Kasumi-1 (cell line): ENCODE data around the gene KCNJ1.

Experiments
- DNase-seq, 2 experiments: peaks; one replicate each; lab custom pipeline; 2025; lab: John Stamatoyannopoulos, UW

Gene KCNJ1

GRCh38 chr11:128882451-128882850 is 15.4 kb upstream of the KCNJ1 start:
- DNase-seq = no peak

DNA sequence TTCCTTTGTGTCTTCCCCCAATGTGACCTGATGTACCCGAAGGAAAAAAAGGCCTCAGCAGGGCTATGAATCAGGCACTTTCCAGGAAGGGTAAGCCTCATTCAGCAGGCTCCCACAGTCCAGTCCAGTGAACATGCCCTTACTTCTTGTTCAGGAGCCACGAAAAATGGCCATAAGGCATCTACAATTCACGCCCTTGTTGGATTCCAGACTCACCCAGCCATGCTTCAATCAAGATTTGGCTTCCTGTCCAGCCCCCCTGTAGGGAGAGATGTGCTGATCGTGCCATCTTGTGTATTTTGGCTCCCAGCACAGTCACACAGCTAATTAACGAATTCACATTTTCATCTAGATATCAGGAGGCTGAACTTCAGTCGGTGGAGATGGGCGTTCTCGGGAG is 14.1 kb upstream of the KCNJ1 start:
- no peak for DNase-seq

DNA sequence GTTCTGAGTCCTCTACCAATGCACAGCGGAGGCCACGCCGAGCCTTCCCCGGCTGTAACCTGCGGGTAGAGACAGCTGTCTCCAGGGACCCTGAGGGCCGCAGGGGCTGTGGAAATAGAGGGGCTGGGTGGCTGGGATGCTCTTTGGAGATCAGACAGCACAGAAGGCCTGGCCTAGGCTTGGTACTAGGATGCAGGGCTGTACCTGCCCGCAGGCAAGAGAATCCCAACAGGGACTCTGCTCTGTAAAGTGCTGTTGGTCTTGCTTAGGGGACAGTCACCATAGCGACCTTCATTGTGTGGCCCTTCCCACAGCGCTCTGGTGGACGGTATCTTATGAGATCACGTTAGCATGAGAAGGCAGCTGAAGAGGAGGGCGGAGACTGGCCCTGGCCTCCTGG is 12.7 kb upstream of the KCNJ1 start:
- DNase-seq = no peak

- no peak for DNase-seq
These were observed 11.4 kb upstream of the KCNJ1 start for GRCh38 chr11:128878455-128878854.

- DNase-seq = no peak
These were observed 10.6 kb upstream of the KCNJ1 start for GRCh38 chr11:128877726-128878125.

DNA sequence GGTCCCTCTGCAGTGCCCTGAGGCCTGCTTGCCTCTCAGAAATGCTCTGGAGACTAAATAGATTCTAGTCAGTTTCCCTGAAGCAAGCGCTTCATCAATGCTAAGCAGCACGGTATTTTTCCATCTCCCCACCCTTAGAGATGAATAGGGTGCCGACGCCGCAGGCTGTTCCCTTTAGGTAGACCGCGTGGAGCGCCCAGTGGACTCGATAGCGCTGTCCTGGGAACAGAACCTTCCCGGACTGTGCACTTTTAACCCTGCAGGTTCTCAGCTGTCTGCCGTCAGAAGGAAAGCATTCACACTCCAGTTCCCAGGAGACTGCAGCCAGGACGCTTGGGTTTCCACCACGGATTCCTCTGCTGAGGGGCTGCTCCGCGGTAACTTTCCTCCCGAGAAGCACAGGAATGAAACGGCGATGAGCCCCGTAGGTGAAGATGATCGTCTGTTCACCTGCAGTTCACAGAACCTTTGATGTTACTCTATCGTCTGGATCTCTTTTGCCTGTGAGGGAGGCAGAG is 9.1 kb upstream of the KCNJ1 start:
- no peak for DNase-seq

GRCh38 chr11:128874427-128874826 is 7.3 kb upstream of the KCNJ1 start:
- no peak for DNase-seq

- no peak for DNase-seq
These were observed 5.5 kb upstream of the KCNJ1 start for GRCh38 chr11:128872594-128872993.

- DNase-seq = no peak
These were observed 5.0 kb upstream of the KCNJ1 start for GRCh38 chr11:128872094-128872493.

DNA sequence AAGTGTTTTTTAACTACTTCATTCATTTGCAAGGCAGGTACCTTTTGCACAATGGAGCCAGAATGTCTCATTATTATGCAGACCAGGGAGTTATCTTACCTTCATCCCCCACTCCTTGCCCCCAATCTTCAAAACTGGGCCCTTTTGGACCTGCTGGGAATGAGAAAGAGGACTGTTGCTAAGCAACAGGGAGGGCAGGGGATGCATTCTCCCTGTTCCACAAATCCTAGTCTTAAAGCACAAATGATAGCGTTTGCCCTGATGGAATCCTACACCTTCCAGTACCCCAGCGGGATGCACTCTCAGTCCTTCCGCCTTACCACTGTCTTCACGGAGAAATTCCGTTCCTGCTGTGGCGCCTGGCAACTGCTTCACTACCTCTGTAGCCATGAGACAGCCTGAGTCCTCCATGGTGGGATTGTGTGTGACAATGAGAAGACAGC is 4.1 kb upstream of the KCNJ1 start:
- no peak for DNase-seq

GRCh38 chr11:128868841-128869671 is 2.0 kb upstream of the KCNJ1 start:
- no peak for DNase-seq

DNA sequence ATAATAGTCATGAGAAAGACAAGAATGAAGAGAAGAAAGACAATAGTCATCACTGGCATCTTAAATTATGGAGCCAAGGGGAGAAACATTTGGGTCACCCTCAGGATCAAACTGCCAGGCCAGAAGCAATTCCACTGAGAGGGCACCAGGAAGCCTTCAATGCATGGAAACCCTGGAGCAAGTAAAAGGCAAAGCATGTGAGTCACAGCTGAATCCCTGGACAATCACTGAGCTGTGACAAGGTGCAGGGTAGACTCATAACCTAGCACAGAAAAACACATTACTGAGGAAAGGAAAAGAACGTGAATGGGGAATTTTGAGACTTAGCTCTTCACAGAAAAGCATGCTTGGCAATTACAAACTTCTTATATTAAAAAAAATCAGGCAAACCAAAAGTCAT is 1.6 kb downstream of the KCNJ1 start:
- no peak for DNase-seq

DNA sequence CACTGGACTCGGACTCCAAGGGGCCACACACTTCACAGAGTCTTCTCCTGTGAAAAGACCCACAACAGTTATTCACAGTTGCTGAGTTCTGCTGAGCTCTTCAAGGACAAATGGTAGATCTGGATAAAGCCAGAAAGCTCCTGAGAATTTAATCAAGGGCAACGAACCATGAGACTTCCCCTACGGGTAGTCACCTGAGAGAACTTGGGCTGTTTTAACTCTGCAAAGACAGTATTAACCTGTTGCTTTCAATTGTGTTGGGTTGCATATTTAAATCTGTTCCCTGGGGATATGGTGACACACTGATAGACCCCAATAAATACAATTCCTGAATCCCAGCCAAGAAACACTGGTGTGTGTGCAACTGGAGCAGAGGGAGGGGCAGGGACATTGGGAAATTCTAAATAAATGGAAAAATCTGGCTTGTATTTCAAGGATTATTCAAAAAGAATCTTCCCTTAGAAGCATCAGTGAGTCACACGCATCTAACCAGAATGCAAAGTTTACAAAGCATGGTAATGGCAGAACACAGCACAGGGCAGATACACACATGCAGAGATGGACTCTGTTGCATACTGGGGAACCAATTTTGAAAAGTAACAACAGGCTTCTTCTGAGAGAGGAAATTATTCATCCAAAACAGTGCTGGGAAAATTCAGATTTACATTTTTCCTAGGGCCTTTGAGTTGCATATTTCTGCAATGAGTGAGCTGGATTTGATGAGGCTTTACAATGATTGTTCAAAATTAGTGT is 4.0 kb downstream of the KCNJ1 start:
- DNase-seq = no peak

- DNase-seq = no peak
These were observed 4.7 kb downstream of the KCNJ1 start for GRCh38 chr11:128862406-128862805.

GRCh38 chr11:128860571-128861361 is 6.3 kb downstream of the KCNJ1 start:
- DNase-seq = no peak

DNA sequence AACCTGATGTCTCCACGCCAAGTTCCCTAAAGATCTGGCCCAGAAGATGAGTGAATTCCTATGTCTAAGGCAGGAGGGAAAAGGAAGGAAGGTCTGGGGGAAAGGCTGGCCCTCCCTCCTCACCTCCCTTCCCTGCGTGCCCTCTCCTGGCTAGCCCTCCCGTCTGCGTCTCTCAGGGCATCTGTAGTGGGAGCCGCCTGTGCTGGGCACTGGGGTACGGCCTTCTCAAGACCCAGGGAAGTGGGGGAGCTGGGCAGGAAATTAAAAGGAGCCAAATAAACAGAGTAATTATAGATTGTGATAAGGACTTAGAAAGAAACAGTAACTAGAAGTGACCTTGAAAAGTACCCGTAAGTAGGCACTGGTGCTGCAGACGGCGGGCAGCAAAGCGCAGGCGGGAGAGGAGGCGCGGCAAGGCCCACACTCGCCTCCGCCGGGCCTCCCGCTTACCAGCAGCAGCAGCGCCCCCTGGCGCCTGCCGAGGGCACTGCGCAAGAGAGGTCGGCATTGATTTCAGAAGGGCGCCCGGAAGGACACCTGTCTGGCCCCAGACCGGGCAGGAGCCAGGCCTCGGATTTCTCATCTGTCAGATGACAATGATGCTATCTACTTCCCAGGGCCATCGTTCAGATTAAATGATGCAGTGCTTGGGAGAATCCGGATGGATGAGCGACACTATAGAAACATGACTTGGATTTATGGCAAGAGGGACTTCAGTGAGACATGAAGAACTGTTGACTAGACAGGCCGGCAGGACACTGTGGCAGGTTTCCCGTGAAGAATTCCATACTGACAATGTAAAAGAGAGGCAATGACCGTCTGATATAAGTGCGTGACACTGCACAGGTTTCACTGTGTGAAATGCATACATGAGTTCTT is 7.3 kb downstream of the KCNJ1 start:
- peak; percentile 51 to 57 for DNase-seq

- DNase-seq = no peak
These were observed 9.8 kb downstream of the KCNJ1 start for GRCh38 chr11:128857341-128857740.

GRCh38 chr11:128856241-128856640 is 10.9 kb downstream of the KCNJ1 start:
- no peak for DNase-seq

DNA sequence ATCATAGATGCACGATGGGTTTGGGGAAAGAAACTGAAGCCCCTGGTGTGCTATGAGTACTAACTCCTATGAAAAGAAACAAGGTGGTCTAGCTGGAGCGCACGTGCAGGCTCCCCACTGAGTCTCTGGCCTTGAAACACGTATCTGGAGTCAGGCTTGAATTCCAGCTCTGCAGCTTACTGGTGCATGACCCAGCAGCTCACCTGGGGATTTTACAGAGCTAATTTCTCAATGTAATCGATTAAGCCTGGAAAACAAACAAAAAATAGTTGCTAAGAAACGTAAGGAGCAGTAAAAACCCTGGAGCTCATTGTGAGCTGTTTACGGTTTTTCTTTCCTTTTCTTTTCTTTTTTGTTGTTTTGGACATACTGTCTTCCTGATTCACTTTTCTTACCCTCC is 12.3 kb downstream of the KCNJ1 start:
- DNase-seq = no peak

- no peak for DNase-seq
These were observed 13.5 kb downstream of the KCNJ1 start for GRCh38 chr11:128853559-128853958.

DNA sequence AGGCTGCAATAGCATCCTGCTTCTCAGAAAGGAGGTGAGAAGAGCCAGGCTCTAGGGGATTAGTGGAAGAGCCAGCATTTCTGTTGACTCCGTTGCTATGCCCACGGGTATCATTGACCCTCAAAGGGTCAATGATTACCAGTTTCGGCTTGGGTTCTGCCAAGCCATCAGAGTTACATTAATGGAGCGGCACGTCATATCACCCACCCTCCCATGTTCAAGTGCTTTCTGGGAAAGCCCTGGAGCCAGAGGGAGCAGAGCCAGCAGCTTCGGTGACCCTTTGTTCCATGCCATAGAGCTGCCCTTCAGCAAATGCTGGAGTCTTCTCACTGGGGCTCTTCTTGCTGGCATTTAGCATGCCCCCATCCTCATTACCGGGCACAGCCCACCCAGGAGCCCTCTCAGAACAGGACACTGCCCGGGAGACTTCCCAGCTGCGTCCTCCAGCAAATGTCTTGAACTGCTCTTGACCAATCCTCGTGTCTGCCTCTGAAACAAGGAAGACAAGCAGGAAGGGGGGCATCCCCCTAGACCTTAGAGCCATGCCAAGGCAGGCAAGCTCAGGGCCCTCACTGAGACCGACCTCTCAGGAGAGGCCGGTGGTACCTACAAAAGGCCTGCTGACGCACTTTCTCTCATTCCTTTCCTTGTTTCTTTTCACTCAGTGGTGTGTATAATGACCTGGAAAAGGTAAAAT is 14.6 kb downstream of the KCNJ1 start:
- no peak for DNase-seq
